Neuron (in vitro differentiated cells): ENCODE measurements around the gene BICC1.

Experiments used
- H2AFZ ChIP-seq: one replicate; pipeline ENCODE4 v1.6.1; 2013; ENCODE audit warnings: low read depth, mild to moderate bottlenecking, inconsistent platforms, low read length, moderate library complexity
- H3K27me3 ChIP-seq: one replicate; pipeline ENCODE4 v1.6.1; 2013; ENCODE audit warnings: low read length; ENCODE audit not compliant: insufficient read depth
- H3K36me3 ChIP-seq: one replicate; pipeline ENCODE4 v1.6.1; 2013; ENCODE audit warnings: low read length; ENCODE audit not compliant: insufficient read depth
- H3K4me1 ChIP-seq: one replicate; pipeline ENCODE4 v1.6.1; 2013; ENCODE audit warnings: low read length; ENCODE audit not compliant: insufficient read depth
- H3K4me3 ChIP-seq: 2 replicates; pipeline ENCODE4 v1.5.1; 2013; ENCODE audit warnings: mild to moderate bottlenecking, low read length, moderate library complexity
- H3K9me3 ChIP-seq: one replicate; pipeline ENCODE4 v1.6.1; 2013; ENCODE audit warnings: low read length

The BICC1 gene

DNA sequence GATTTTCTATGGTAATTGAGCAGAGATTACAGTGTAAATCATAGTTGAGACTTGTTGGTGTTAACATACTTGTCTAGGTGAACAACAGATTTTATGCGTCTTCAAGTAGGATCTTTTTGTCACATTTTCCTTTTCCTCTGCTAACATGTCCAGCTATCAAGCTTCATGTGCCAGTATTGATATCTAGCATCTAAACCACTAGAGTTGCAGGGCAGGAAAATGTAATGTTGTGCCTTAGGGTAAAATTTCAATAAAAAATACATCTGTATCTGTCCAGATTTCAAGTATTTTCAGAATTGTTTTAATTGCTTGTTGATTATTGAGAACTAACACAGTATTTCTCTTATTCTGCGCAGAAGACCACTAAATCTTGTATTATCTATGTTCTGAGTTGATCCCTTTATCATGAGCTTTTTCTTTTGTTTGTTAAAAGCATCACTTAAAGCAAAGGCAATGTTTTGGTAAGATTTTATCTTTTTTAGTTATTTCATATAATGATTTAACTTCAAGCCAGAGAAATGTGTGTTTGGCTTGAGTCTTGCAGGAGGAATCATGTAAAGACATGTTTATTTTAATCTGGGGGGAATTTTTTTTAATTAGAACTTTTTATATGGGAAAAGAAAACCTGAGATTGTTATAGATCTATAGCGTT lies 16.5 kb downstream of the BICC1 start:
- H2AFZ ChIP-seq: no peak overlapping the region
- H3K4me3 ChIP-seq: no peak overlapping the region
- H3K36me3 ChIP-seq: no peaks in the 10 kb centered on the region
- no peaks in the 10 kb centered on the region for H3K4me1 ChIP-seq
- no peaks in the 10 kb centered on the region for H3K9me3 ChIP-seq
- H3K27me3 ChIP-seq: no peaks in the 10 kb centered on the region

- Histone ChIP-seq H3K9me3 (no peaks in the 10 kb centered on the region), H3K4me1 (no peaks in the 10 kb centered on the region), H3K4me3 (no peak overlapping the region), H3K27me3 (no peaks in the 10 kb centered on the region), H3K36me3 (no peaks in the 10 kb centered on the region), H2AFZ (no peak overlapping the region)
Measured at GRCh38 chr10:58531084-58531695, 18.5 kb downstream of the BICC1 start.

- Histone ChIP-seq H3K4me3 (no peak overlapping the region), H3K36me3 (no peaks in the 10 kb centered on the region), H3K4me1 (no peaks in the 10 kb centered on the region), H3K27me3 (no peaks in the 10 kb centered on the region), H3K9me3 (no peaks in the 10 kb centered on the region), H2AFZ (no peak overlapping the region)
Measured at GRCh38 chr10:58535311-58535710, 22.6 kb downstream of the BICC1 start.

DNA sequence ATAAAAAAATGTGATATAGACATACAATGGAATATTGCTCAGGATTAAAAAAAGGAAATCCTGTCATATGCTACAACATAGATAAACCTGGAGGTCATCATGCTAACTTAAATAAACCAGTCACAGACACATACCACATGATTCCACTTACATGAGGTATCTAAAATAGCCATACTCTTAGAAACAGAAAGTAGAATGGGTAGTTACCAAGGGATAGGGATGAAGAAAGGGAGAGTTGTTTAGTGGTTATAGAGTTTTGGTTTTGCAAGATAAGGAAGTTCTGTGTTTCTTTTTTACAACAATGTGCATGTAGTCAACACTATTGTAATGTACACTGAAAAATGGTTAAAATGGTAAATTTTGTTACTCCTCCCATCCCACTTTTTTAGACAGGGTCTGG lies 30.5 kb downstream of the BICC1 start:
- no peaks in the 10 kb centered on the region for H3K27me3 ChIP-seq
- H3K4me1 ChIP-seq: no peaks in the 10 kb centered on the region
- H2AFZ ChIP-seq: no peak overlapping the region
- no peaks in the 10 kb centered on the region for H3K9me3 ChIP-seq
- no peaks in the 10 kb centered on the region for H3K36me3 ChIP-seq
- H3K4me3 ChIP-seq: no peak overlapping the region

DNA sequence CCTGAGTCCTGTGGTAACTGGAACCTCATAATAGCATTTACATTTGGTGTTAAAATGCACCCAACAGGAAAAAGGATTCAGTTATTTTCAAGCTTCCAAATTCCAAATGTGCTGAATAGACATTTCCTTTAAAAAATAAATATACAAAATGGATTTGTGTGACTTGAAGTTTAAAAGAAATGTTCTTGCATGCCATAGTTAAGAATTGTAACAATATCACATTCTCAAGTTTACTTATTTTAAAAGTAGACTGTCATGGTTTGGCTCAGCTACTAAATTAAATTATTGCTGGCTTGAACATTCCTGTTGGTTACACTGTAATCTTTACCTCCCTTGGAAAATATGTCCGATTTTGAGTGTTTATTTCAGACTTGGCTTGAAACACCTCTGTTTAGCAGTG lies 31.5 kb downstream of the BICC1 start:
- Histone ChIP-seq H3K27me3 (no peaks in the 10 kb centered on the region), H3K9me3 (no peaks in the 10 kb centered on the region), H3K4me1 (no peaks in the 10 kb centered on the region), H3K4me3 (no peak overlapping the region), H3K36me3 (no peaks in the 10 kb centered on the region), H2AFZ (no peak overlapping the region)

- H2AFZ ChIP-seq: no peak overlapping the region
- H3K27me3 ChIP-seq: no peaks in the 10 kb centered on the region
- no peaks in the 10 kb centered on the region for H3K4me1 ChIP-seq
- H3K9me3 ChIP-seq: no peaks in the 10 kb centered on the region
- H3K4me3 ChIP-seq: no peak overlapping the region
- no peaks in the 10 kb centered on the region for H3K36me3 ChIP-seq
Measured at GRCh38 chr10:58545427-58545826, 32.8 kb downstream of the BICC1 start.

DNA sequence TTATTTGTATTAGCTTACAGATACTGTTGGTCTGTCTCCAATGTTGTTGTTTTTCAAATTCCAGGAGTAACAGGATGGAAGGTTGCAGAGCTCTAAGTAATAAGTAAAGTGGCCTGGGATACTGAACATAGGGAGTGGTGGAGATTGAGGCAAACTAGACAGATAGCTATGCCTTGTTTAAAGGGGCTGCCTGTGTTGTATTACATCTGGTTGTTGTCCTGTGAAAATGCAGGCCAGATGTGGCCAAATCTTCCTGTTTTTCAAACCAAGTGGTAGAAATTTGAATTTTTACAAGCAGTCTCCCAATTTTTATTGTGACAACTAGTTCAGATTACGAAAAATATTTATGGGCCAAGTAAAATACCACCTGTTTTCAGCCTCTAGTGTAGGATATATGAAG lies 33.5 kb downstream of the BICC1 start:
- Histone ChIP-seq H3K27me3 (no peaks in the 10 kb centered on the region), H3K36me3 (no peaks in the 10 kb centered on the region), H2AFZ (no peak overlapping the region), H3K9me3 (no peaks in the 10 kb centered on the region), H3K4me1 (no peaks in the 10 kb centered on the region), H3K4me3 (no peak overlapping the region)

- Histone ChIP-seq H3K27me3 (no peaks in the 10 kb centered on the region), H3K36me3 (no peaks in the 10 kb centered on the region), H3K4me3 (no peak overlapping the region), H2AFZ (no peak overlapping the region), H3K4me1 (no peaks in the 10 kb centered on the region), H3K9me3 (no peaks in the 10 kb centered on the region)
Measured at GRCh38 chr10:58546722-58547445, 34.2 kb downstream of the BICC1 start.

DNA sequence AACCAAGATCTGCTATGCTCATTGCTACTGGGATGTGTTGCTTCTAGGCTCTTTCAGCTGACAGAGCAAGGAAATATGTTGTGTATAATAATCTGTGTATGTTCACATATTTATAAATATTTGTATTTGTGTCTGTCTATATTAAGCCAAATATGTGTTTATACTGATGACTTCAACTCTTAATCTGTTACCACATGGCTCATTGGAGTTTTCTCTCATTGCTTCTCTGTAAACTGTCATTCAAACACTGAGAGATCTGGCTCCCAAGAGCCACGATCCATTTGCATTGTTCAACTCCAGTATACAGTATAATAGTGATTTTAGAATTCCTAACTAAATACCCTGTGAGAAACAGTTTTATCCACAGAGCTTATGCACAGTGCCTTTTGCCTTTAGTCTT lies 35.3 kb downstream of the BICC1 start:
- Histone ChIP-seq H2AFZ (no peak overlapping the region), H3K4me3 (no peak overlapping the region), H3K27me3 (no peaks in the 10 kb centered on the region), H3K36me3 (no peaks in the 10 kb centered on the region), H3K4me1 (no peaks in the 10 kb centered on the region), H3K9me3 (no peaks in the 10 kb centered on the region)

- H2AFZ ChIP-seq: no peak overlapping the region
- no peaks in the 10 kb centered on the region for H3K36me3 ChIP-seq
- H3K27me3 ChIP-seq: no peaks in the 10 kb centered on the region
- no peaks in the 10 kb centered on the region for H3K4me1 ChIP-seq
- H3K9me3 ChIP-seq: no peaks in the 10 kb centered on the region
- H3K4me3 ChIP-seq: no peak overlapping the region
Measured at GRCh38 chr10:58554316-58554715, 41.6 kb downstream of the BICC1 start.

- H3K4me3 ChIP-seq: no peak overlapping the region
- H3K36me3 ChIP-seq: no peaks in the 10 kb centered on the region
- H3K27me3 ChIP-seq: no peaks in the 10 kb centered on the region
- no peak overlapping the region for H2AFZ ChIP-seq
- H3K9me3 ChIP-seq: no peaks in the 10 kb centered on the region
- no peaks in the 10 kb centered on the region for H3K4me1 ChIP-seq
Measured at GRCh38 chr10:58555170-58555929, 42.7 kb downstream of the BICC1 start.

DNA sequence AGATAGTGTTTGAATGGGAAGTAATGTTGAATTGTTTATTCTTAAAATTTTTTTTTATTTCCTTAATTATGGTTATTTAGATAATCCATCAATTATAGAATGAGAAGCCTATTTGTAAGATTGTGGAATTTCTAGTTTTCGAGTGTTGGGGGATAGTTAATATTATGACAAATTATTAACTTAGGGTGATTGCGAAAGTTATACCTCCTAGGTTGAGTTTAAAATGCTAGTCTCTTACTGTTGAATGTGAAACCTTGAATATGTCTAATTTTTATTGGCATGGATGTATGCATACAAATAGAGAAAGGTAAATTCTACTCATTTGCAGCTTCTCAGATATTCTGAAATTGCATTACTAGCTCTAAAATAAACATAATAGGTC lies 43.2 kb downstream of the BICC1 start:
- Histone ChIP-seq H3K36me3 (no peaks in the 10 kb centered on the region), H3K27me3 (no peaks in the 10 kb centered on the region), H3K9me3 (no peaks in the 10 kb centered on the region), H3K4me3 (no peak overlapping the region), H2AFZ (no peak overlapping the region), H3K4me1 (no peaks in the 10 kb centered on the region)

GRCh38 chr10:58556516-58557165 lies 44.0 kb downstream of the BICC1 start:
- Histone ChIP-seq H3K4me1 (no peaks in the 10 kb centered on the region), H2AFZ (no peak overlapping the region), H3K9me3 (no peaks in the 10 kb centered on the region), H3K27me3 (no peaks in the 10 kb centered on the region), H3K36me3 (no peaks in the 10 kb centered on the region), H3K4me3 (no peak overlapping the region)
